GM21576 (cell line): ENCODE data around the gene TCP11.

Experiments used
- ATAC-seq: cut with Tn5 transposase; IDR thresholded peaks from one replicate; pipeline ENCODE4 v1.9.1; 2021; ENCODE audit warnings: mild to moderate bottlenecking, moderate library complexity; ENCODE audit not compliant: unreplicated experiment

The TCP11 gene

DNA sequence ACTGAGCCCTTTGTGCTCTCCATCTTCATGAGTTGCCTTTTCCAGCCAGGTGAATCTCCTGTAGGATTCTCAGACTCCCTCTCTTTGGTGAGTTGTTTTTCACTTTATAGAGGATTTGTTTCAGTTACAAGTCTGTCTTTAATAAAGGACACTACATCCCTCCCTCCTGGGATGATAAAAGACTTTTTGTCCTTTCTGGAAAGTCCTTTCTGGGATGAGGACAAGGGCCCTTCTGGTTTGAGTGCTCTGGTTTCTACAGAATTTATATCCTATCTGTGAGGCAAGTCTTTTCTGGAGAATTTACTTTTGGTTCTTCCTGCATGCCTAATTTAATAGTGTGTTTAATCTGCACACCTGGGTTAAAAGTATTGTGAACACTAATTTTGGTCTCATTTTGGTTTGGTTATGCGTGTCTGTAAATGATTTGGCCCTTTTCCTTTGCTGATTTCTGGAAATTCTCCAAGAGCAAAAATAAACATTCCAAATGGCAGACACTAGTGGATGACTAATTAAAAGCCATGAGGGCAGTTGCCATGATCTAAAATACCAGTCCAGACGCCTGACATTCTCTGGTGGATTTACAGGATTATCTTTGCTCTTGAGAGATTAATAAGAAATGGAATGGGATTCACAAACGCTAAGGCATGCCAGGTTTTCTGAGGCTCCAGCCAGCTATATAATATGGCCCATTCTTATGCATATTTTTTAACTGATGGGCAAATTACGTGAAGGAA, 44.8 kb downstream of the TCP11 start:
- ATAC-seq = no peak

- ATAC-seq = no peak
These were observed 47.0 kb downstream of the TCP11 start for GRCh38 chr6:35094183-35094582.

DNA sequence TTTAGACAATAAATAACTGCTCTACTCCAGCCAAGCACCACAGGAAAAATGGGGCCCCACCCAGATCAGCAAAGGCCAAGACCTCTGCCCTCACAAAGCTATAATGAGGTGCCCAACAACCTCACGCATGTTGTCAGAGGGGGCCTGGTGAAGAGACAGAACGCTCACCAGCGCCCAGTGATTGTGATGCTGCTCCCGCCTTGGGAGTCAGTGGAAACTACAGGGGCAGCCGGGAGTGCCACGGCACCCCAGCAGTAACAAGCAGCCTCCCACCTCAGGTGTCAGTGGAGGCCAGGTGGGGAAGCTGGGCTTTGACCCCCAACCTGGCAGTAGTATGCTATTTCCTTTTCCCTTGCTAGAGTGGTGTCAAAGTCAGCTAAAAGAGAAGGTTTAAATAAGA, 47.4 kb downstream of the TCP11 start:
- ATAC-seq = no peak

GRCh38 chr6:35093118-35093445, 48.1 kb downstream of the TCP11 start:
- ATAC-seq = no peak

- ATAC-seq = no peak
These were observed 48.6 kb downstream of the TCP11 start for GRCh38 chr6:35092362-35093117.

- no peak for ATAC-seq
These were observed 49.6 kb downstream of the TCP11 start for GRCh38 chr6:35091346-35092083.

DNA sequence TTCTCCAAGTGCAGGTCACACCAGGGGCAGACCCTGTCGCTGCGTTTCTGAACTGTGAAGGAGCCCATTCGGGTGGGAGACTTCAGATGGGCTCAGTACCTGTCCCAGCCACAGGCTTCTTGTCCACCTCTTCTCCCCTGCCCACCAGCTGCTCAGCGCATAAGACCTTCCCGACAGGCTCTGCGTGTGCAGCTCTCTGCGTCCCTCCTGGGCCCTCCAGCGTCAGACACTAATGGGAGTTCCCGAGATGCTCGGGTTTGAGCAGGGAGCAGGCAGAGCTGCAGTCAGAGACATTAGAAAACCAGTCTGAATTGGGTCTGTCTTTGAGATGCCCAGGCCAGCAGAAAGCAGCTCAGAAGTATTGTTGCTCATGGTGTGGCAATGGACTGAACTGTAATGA, 50.4 kb downstream of the TCP11 start:
- ATAC-seq = no peak

DNA sequence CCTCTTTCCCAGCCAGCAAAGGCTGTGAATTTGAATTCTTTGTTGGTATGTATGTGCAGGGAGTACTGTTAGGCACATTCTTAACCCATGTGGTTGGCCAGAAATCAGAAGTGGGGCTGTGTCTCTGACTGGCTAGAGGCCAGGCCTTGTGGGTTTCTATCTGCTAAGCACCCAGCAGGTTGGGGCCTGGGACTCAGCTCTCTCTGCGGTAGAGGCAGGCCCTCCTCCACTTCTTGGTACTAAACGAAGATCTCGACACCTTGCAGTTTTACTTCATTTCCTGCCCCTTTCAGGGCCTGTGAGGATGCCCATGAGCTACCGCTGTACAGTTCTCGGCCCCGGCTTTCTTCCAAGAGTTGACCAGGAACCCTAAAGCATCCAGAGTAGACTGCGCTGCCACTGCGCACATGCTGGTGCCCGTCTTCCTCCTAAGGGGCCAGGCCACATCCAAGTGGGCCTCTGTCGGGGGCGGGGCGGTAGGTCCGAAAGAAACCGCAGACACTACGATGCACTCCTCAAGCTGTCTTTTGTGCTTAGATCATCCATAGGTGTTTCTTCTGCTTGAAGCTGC, 51.1 kb downstream of the TCP11 start:
- no peak for ATAC-seq

DNA sequence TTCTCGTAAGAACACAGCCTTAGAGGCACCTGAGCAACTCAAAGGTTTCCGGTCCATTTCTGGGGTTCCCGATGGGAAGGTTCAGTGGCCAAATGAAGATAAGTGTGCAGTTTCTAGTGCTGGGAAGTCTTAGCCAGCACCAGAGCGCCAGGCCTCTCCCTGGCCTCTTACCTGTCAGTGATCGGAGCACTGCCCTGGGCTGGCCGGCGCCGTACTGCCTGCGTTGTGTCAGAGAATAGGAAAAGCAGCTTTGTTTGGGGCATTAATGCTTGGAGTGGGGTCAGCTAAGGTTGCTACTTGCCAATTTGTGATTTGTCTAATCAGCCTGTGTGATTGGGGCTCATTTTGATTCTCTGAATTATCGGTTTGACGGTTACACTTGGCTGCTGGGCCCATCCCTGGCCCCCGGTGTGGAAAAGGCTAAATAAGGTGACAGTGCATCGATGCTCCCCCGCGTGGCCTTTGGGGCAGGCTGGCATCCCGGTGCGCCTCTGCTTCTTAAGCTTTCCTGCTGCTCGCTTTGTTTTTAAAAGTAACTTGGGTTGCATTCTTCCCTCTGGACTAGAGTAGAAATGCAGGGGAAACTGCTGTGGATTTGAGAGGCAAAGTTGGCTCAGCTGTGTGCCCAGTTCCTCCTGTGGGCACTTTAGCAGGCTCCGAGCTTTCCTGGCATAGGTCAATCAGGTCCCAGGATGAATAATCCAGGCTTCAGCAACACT, 51.8 kb downstream of the TCP11 start:
- no peak for ATAC-seq

DNA sequence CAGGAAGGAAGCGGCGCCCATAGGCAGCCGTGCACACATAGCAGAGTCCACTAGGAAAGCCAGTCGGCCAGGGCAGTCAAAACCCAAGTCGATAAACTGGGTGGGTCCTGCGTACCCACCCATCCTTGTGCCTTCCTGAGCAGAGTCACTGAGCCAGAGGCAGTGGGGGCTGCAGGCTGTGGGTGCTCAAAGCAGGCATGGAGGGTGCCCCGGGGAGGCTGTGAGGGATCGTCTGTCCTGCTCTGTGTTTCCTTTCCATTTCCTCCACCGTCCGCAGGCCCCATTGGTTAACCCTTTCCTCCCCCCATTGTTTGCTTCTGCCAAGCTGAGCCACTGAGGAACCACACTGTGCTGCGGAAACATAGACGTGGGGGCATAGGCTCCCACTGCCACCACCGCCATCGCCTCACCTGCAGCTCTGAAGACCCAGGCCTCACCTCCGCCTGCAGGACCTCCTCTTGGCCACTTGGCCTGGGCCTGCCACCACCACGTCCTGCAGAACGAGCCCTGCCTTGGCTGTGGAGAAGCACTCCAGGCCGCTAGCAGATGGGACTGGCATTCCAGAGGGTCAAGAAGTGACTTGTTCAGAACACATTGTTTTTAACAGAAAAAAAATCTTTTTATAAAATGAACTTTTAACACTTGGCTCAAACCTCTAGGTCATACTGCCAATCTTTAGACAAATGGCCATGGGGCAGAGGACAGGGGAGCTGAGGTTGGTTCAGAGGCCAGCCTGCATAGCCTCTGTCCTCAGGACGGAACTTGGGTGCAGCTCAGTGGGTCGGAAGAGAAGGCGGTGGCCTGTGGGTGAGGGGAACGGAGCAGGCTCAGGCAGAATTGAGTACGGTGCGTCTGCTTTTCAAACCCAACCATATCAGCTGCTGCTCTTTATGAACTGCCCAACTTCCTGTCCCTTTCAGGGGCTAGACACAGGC, 52.6 kb downstream of the TCP11 start:
- ATAC-seq = no peak

GRCh38 chr6:35087361-35088280, 53.5 kb downstream of the TCP11 start:
- ATAC-seq = no peak

DNA sequence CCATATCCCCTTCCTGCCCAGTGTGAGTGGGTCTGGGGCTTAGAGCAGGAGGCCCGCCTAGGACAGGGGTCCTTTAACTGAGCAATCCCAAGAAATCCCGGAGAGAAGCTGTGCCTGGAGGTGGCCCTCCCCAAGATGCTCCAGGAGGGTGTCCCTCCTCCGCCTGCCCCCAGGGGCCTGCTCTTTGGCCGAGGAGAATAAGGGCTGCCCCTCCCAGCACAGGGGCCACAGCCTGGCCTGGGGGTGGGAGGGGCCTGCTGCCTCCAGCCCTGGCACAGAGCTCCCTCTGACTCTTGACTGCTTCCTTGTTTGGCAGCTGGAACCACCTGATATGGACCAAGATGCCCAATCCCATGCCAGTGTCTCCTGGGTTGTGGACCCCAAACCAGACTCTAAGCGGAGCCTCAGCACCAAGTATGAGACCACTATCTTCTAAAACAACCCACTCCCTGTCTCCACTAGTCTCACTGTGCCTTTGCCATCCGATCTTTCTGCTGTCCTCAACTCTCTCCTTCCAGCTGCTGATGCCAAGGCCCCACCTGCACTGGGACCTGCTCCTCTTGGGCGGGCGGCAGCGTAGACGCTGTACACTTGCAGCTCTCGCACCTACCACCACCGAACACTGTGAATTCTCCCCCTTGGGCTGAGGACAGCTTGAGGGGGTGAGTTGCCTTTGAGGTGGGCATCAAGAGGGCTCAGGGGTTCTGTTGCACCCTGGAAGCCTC, 54.3 kb downstream of the TCP11 start:
- no peak for ATAC-seq

GRCh38 chr6:35086282-35086632, 54.9 kb downstream of the TCP11 start:
- ATAC-seq = no peak

DNA sequence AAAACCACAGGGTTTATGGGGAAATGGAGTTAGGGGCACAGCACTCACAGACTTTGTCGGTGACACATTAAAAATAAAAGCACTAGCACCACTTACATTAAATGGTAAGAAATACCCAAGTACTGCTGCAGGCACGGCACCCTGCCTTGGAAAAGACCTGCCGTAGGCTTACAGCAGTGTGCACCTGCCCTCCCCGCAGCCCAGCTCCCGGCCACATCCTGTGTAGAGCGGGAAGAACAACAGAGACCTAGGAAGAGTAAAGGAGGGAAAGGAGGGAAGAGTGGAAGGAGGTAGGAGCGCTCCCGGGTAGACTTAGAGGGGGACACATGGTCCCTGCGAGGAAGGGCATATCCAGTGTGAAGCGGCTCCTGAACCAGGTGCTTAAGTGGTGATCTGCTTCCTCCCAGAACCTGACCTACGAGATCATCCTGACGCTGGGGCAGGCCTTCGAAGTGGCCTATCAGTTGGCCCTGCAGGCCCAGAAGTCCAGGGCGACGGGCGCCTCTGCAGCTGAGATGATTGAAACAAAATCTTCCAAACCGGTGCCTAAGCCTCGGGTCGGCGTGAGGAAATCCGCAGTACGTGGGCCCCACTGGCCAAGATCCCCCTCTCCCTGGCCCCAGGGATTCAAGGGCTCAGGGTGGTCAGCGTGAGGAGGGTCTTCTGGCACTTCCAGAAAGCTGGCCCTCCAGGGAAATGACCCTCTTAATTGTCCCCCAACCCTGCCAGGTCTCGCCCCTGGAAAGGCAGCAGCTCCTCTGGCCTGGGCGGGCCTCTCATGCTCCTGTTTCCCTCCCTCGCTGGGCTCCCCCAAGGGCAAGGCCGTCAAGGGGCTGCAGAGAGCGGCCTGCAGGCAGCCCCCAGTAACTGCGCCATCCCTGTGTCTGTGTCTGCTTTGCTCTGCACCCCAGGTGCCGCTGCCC, 55.5 kb downstream of the TCP11 start:
- no peak for ATAC-seq

GRCh38 chr6:35084511-35085203, 56.5 kb downstream of the TCP11 start:
- no peak for ATAC-seq

- ATAC-seq = no peak
These were observed 57.1 kb downstream of the TCP11 start for GRCh38 chr6:35084041-35084491.

DNA sequence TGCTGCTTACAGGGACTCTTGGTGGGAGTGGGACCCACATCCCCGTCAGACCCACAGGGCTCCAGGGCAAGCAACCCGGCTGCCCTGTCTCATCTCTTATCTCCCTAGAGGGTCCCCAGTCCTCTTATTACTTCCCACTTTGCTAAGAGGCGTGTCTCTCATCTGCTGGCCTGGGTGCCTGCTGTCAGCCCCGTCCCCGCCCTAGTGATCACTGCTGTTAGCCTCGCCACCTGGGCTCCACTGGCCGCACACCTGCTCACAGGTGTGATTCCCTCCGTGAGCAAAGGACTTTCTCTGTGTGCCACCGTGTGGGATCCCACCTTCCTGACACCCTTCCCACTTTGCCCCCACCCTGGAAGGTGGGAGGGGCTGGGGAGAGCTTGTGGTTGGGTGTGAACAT, 57.6 kb downstream of the TCP11 start:
- no peak for ATAC-seq
